Measurements from ENCODE around the gene IFRD2. TPM values are rescaled to one million over a fixed set of nuclear protein-coding genes. Genes with fewer than 3 reads are reported as not detected.
A peak's percentile ranks its signal among the peaks of the same experiment; 100 is the strongest.

The IFRD2 gene
- total and polyA plus RNA-seq, 9 of the 15 experiments (the other 6 are each of a cell fraction or from before 2014, with no cell fraction given): 30.5 to 115 (median 52.8) TPM

DNA sequence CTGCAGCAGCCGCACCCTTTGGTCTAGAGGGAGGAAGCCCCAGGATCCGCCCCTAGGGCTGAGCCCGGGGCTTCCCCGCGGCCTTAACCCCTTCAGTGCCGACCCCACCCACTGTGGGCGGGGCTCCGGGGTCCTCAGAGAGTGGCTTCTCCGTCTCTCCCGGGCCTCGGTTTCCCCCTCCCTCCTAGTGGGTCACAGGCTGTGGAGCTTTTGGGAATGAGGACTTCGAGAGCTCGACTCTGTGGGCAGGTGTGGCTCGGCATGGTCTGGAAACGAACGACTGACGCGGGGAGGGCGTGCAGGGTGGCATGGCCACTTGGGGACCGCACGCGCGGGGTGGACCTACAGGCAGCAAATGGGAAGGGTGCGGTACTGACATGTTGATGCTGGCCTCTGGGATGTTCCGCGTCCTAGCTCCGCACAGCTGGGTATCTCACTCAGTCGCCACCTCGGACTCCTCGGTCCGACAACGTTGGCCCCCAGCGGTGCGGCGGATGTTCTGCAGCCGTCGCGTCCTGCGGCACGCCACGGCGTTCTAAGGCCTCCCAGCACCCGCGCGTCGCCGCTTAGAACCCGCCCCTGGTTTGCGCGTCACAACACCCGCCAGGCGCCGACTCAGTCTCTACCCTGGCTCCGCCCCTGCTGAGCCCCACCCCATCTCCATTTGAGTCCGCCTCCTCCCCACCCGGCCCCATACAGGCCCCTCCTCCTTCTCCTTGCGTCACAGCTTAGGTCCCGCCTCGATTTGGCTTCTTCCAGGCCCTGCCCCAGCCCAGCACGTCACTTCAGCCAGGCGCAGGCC, 6.8 kb upstream of the IFRD2 start, which contains the start of the genes HYAL3 and NAA80 (continued):
- TF ChIP-seq CSDE1 (IDR thresholded peaks at IDR 0.05) (no peak), LARP7 (IDR thresholded peaks at IDR 0.05) (peak; percentile 24; the same call in 1 of the 2 replicates), DPF2 (IDR thresholded peaks at IDR 0.05) (0 out of 2 replicates have a peak, but pooled peaks have one; percentile 17), ZNF24 (IDR thresholded peaks at IDR 0.05) (peak; percentile 58; the same call in 1 of the 2 replicates), ZBED1 (IDR thresholded peaks at IDR 0.05) (no peak), KLF6 (CRISPR knock-in tag; IDR thresholded peaks at IDR 0.05; ENCODE audit: borderline replicate concordance) (no peak), RAD21 (CRISPR knock-in tag; conservative IDR thresholded peaks at IDR 0.05 in 1 of 2, IDR thresholded peaks at IDR 0.05 in 1 of 2) (no peak), DACH1 (IDR thresholded peaks at IDR 0.05; ENCODE audit: partially characterized antibody) (peak; percentile 35), ZNF184 (CRISPR knock-in tag; IDR thresholded peaks at IDR 0.05) (no peak), MIER1 (IDR thresholded peaks at IDR 0.05; ENCODE audit: low read depth) (no peak), RNF2 (IDR thresholded peaks at IDR 0.05) (no peak), FOXA3 (CRISPR knock-in tag; conservative IDR thresholded peaks at IDR 0.05 in 1 of 2, IDR thresholded peaks at IDR 0.05 in 1 of 2) (peak in 1 of 2 experiments; percentile 39; a peak in 1 of 4 replicates), TCFL5 (CRISPR knock-in tag; conservative IDR thresholded peaks at IDR 0.05) (no peak), TEAD4 (IDR thresholded peaks at IDR 0.05; ENCODE audit: low read length) (0 out of 2 replicates have a peak, but pooled peaks have one; percentile 20), TEAD4 (CRISPR knock-in tag; IDR thresholded peaks at IDR 0.05; ENCODE audit: borderline replicate concordance) (no peak)
- TF ChIP-seq, protein P1, sequence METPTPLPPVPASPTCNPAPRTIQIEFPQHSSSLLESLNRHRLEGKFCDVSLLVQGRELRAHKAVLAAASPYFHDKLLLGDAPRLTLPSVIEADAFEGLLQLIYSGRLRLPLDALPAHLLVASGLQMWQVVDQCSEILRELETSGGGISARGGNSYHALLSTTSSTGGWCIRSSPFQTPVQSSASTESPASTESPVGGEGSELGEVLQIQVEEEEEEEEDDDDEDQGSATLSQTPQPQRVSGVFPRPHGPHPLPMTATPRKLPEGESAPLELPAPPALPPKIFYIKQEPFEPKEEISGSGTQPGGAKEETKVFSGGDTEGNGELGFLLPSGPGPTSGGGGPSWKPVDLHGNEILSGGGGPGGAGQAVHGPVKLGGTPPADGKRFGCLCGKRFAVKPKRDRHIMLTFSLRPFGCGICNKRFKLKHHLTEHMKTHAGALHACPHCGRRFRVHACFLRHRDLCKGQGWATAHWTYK (CRISPR knock-in tag; IDR thresholded peaks at IDR 0.05): peak; percentile 62
- TF ChIP-seq, protein P2, sequence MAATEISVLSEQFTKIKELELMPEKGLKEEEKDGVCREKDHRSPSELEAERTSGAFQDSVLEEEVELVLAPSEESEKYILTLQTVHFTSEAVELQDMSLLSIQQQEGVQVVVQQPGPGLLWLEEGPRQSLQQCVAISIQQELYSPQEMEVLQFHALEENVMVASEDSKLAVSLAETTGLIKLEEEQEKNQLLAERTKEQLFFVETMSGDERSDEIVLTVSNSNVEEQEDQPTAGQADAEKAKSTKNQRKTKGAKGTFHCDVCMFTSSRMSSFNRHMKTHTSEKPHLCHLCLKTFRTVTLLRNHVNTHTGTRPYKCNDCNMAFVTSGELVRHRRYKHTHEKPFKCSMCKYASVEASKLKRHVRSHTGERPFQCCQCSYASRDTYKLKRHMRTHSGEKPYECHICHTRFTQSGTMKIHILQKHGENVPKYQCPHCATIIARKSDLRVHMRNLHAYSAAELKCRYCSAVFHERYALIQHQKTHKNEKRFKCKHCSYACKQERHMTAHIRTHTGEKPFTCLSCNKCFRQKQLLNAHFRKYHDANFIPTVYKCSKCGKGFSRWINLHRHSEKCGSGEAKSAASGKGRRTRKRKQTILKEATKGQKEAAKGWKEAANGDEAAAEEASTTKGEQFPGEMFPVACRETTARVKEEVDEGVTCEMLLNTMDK (IDR thresholded peaks at IDR 0.05; ENCODE audit: borderline replicate concordance, insufficient read depth, low read depth, low read length, poor library complexity, severe bottlenecking): peak; percentile 38
- TF ChIP-seq, protein P3, sequence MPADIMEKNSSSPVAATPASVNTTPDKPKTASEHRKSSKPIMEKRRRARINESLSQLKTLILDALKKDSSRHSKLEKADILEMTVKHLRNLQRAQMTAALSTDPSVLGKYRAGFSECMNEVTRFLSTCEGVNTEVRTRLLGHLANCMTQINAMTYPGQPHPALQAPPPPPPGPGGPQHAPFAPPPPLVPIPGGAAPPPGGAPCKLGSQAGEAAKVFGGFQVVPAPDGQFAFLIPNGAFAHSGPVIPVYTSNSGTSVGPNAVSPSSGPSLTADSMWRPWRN (IDR thresholded peaks at IDR 0.05; ENCODE audit: low read depth): no peak
- TF ChIP-seq, protein P4, sequence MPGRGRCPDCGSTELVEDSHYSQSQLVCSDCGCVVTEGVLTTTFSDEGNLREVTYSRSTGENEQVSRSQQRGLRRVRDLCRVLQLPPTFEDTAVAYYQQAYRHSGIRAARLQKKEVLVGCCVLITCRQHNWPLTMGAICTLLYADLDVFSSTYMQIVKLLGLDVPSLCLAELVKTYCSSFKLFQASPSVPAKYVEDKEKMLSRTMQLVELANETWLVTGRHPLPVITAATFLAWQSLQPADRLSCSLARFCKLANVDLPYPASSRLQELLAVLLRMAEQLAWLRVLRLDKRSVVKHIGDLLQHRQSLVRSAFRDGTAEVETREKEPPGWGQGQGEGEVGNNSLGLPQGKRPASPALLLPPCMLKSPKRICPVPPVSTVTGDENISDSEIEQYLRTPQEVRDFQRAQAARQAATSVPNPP (IDR thresholded peaks at IDR 0.05; ENCODE audit: borderline replicate concordance, insufficient read depth, insufficient read length): no peak
- TF ChIP-seq, protein P5, sequence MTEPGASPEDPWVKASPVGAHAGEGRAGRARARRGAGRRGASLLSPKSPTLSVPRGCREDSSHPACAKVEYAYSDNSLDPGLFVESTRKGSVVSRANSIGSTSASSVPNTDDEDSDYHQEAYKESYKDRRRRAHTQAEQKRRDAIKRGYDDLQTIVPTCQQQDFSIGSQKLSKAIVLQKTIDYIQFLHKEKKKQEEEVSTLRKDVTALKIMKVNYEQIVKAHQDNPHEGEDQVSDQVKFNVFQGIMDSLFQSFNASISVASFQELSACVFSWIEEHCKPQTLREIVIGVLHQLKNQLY (CRISPR knock-in tag; conservative IDR thresholded peaks at IDR 0.05): no peak
- TF ChIP-seq, protein P6, sequence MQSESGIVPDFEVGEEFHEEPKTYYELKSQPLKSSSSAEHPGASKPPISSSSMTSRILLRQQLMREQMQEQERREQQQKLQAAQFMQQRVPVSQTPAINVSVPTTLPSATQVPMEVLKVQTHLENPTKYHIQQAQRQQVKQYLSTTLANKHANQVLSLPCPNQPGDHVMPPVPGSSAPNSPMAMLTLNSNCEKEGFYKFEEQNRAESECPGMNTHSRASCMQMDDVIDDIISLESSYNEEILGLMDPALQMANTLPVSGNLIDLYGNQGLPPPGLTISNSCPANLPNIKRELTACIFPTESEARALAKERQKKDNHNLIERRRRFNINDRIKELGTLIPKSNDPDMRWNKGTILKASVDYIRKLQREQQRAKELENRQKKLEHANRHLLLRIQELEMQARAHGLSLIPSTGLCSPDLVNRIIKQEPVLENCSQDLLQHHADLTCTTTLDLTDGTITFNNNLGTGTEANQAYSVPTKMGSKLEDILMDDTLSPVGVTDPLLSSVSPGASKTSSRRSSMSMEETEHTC (IDR thresholded peaks at IDR 0.05): no peak
